GM12801 (cell line): ENCODE measurements around the gene NELFB.

Experiments used
- CTCF ChIP-seq: IDR thresholded peaks from one replicate; pipeline ENCODE4 v1.5.1; 2011; ENCODE audit warnings: control low read depth; ENCODE audit not compliant: insufficient read length; ENCODE audit errors: extremely low read depth

Gene NELFB

GRCh38 chr9:137317718-137318511 lies 62.8 kb downstream of the NELFB start:
- TF ChIP-seq CTCF = no peak

- TF ChIP-seq CTCF = no peak
Observed at GRCh38 chr9:137318602-137319001, 63.5 kb downstream of the NELFB start.

GRCh38 chr9:137319011-137319738 lies 64.0 kb downstream of the NELFB start:
- no peak for TF ChIP-seq CTCF

GRCh38 chr9:137319739-137320551 lies 64.8 kb downstream of the NELFB start:
- TF ChIP-seq CTCF = no peak

GRCh38 chr9:137320555-137321384 lies 65.6 kb downstream of the NELFB start:
- no peak for TF ChIP-seq CTCF

- no peak for TF ChIP-seq CTCF
Observed at GRCh38 chr9:137321726-137322361, 66.7 kb downstream of the NELFB start.
